IPS DF 4.7 (cell line): Measurements from ENCODE around the gene RRP1B.
"Not testable (repeated sequence)": the region's sequence is repeated elsewhere in the genome, so short reads cannot be mapped to it uniquely, and the experiment has no call there.

Source experiments
- DNase-seq: peaks from one replicate; pipeline ENCODE4 v3.0.0-alpha.2; 2013; ENCODE audit warnings: low spot score; ENCODE audit errors: extremely low read depth

Gene RRP1B

GRCh38 chr21:43640400-43640799 is 19.0 kb upstream of the RRP1B start:
- no peak for DNase-seq

- no peak for DNase-seq
Measured at GRCh38 chr21:43643193-43643592, 16.2 kb upstream of the RRP1B start.

GRCh38 chr21:43644071-43644470 is 15.3 kb upstream of the RRP1B start:
- no peak for DNase-seq

- DNase-seq, result no peak
Measured at GRCh38 chr21:43644609-43645008, 14.8 kb upstream of the RRP1B start.

GRCh38 chr21:43645136-43645891 is 14.0 kb upstream of the RRP1B start:
- no peak for DNase-seq

GRCh38 chr21:43645976-43646375 is 13.4 kb upstream of the RRP1B start:
- no peak for DNase-seq

GRCh38 chr21:43646550-43647260 is 12.7 kb upstream of the RRP1B start:
- DNase-seq, result peak; percentile 89

GRCh38 chr21:43648171-43648570 is 11.2 kb upstream of the RRP1B start:
- no peak for DNase-seq

- DNase-seq, result not testable (repeated sequence)
Measured at GRCh38 chr21:43651926-43652325, 7.4 kb upstream of the RRP1B start.

GRCh38 chr21:43652616-43653015 is 6.7 kb upstream of the RRP1B start:
- DNase-seq, result no peak

GRCh38 chr21:43653626-43654025 is 5.7 kb upstream of the RRP1B start:
- DNase-seq, result no peak

GRCh38 chr21:43654806-43655489 is 4.4 kb upstream of the RRP1B start:
- no peak for DNase-seq

- DNase-seq, result no peak
Measured at GRCh38 chr21:43657355-43658087, 1.8 kb upstream of the RRP1B start.

- DNase-seq, result no peak
Measured at GRCh38 chr21:43658088-43658741, 1.1 kb upstream of the RRP1B start.

GRCh38 chr21:43658769-43659135 is 608 bp upstream of the RRP1B start:
- DNase-seq, result no peak

GRCh38 chr21:43662286-43662685 is 2.9 kb downstream of the RRP1B start:
- DNase-seq, result no peak

- no peak for DNase-seq
Measured at GRCh38 chr21:43663033-43663432, 3.7 kb downstream of the RRP1B start.

GRCh38 chr21:43664358-43664757 is 5.0 kb downstream of the RRP1B start:
- DNase-seq, result no peak

GRCh38 chr21:43665879-43666278 is 6.5 kb downstream of the RRP1B start:
- DNase-seq, result no peak

GRCh38 chr21:43667191-43667904 is 8.0 kb downstream of the RRP1B start:
- no peak for DNase-seq
